SK-N-DZ (cell line): ENCODE results near the gene POLRMT.
A peak's percentile ranks its signal among the peaks of the same experiment; 100 is the strongest.
"Not testable (repeated sequence)": the region's sequence is repeated elsewhere in the genome, so short reads cannot be mapped to it uniquely, and the experiment has no call there.

Source experiments
- DNase-seq: peaks from one replicate; pipeline ENCODE4 v3.0.0-alpha.2; 2015; ENCODE audit warnings: low spot score

The POLRMT gene

GRCh38 chr19:629515-629914 is 3.8 kb downstream of the POLRMT start:
- DNase-seq = peak; percentile 74

DNA sequence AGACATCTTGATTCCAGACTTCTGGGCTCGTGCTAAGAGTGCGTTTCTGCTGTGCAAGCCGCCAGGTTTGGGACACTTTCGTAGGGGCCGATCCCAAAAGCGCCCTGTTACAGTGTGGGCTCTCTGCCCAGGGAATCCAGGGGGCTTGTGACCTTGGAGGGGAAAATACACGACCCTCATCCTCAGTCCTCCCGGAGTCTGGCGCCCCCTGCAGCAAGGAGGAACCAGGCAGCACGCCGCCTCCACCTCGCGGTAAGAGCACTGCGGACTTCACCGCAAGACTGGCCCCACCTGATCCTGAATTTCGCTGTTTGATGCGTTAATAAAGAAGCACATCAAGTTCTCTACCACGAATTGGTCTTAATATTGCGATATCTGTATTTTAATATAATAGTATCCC is 5.2 kb downstream of the POLRMT start:
- no peak for DNase-seq

DNA sequence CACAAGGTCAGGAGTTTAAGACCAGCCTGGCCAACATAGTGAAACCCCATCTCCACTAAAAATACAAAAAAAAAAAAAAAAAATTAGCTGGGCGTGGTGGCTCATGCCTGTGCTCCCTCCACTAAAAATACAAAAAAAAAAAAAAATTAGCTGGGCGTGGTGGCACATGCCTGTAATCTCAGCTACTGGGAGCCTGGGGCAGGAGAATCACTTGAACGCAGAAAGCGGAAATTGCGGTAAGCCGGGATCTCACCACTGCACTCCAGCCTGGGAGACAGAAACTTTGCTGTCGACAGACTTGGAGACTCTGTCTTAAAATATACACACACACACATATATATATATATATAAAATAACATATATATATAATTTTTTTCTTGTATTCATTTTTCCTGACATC is 6.8 kb downstream of the POLRMT start:
- DNase-seq = not testable (repeated sequence)

DNA sequence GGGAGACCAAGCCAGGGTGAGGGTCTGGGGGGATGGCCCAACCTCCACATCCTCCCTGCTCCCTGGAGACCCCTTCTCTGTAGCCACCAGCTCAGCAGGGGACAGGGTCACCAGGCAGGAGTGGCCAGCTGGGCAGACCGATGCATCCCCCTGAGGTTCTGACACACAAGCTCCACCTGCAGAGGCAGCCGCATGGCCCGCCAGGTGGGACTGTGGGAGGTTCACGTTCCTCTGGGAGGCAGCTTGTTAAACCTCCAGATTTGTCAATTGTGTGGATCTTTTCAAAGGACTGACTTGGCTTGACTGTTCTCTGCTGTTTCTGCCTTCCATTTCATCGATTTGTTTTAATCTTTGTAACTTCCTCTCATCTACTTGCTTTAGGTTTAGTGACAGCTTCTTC is 8.1 kb downstream of the POLRMT start:
- no peak for DNase-seq

DNA sequence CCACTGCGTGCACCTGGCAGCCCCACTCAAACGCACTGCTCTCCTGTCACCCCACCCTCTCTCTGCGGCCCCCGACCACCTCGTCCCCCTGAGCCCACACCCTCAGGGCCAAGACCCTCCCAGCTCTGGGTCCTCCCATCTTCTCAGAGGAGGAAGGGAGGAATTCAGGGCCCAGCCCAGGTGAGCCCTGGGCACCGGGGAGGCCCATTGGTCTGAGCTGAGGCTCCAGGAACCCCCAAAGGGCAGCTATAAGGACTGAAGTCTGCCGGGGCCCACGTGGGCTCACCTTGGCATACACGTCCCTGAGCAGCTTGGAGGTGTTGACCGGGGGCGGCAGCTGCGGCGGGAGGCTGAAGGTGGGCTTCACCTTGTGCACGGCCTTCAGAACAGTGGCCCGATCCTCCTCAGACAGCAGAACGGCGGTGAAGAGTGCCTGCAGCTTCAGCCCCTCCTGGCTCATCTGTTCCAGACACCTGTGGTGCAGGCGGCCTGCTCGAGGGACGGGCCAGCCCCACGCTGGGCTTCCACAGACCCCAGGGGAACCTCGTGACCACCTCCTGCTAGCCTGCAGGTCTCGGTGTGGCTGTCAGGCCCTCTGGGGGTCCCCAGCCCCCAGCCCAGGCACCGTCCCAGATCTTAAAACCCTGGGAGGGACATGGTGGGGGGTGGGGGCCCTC is 8.8 kb downstream of the POLRMT start:
- DNase-seq = no peak

- DNase-seq = no peak
These were observed 9.4 kb downstream of the POLRMT start for GRCh38 chr19:623974-624373.

- no peak for DNase-seq
These were observed 10.0 kb downstream of the POLRMT start for GRCh38 chr19:623175-623916.

GRCh38 chr19:622666-623065 is 10.7 kb downstream of the POLRMT start:
- DNase-seq = no peak

DNA sequence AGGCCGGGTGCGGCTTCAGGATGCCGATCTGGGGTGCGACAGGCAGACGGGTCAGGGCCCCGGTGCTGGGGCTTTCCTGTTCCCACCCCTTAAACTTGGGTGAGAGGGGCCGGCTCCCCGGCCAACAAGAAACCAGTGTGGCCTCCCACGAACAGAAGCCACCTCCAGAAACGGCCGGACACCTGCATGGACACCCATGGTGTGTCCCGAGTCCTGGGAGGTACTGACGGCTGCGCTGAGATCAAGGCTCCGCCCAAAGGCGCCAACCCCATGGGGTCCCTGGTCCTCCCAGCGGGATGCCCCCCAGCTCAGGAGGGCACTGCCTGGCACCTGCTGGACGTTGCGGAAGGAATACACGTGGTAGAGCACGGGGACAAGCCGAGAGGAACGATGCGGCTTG is 11.5 kb downstream of the POLRMT start:
- DNase-seq = no peak

DNA sequence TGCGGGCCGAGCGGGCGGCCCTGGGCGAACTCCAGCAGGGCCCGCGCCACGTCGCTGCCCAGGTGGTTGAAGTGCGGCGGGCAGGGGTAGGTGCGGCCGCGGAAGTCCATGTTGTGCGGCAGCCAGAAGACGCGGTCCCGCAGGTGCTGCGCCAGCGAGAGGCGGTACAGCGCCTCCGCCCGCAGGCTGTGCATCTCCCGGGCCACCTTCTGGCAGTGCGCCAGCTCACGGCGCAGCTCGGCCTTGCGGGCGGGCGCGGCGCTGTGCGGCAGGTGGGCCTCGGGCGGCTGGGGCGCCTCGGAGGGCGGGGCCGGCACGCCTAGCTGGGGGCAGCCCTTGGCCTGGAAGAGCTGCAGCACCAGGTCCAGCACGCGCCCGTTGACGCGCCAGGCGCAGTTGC is 12.1 kb downstream of the POLRMT start:
- not testable (repeated sequence) for DNase-seq

DNA sequence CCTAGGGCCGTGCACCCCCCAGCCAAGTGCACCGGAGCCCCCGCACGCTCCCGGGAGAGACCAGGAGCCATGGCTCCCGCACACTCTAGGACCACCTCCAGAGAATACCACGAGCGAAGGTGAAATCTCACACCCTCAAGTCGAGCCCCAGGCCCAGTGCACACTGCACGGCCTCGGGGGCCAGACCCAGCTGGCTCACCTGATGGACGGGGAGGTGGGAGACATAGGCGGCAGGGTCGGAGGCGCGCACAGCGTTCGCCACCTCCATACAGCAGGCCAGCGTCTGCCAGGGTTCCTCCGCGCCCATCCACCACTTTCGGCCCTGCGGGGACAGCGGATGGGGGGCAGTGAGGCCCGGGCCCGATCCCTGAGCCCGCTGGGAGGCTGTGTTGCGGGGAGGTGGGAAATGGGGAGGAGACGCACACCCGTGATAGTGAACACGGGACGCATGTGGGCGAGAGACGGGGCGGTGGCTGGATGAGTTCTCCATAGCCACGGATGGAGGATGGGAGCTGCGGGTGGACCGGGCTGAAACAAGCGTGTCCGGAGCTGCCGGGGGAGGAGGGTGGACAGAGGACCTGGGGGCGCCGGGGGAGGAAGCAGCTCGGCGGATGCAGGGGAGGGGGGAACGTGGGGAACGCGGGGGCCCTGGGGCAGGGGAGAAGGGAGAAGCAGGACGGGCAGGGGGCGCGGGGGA is 13.0 kb downstream of the POLRMT start:
- no peak for DNase-seq

DNA sequence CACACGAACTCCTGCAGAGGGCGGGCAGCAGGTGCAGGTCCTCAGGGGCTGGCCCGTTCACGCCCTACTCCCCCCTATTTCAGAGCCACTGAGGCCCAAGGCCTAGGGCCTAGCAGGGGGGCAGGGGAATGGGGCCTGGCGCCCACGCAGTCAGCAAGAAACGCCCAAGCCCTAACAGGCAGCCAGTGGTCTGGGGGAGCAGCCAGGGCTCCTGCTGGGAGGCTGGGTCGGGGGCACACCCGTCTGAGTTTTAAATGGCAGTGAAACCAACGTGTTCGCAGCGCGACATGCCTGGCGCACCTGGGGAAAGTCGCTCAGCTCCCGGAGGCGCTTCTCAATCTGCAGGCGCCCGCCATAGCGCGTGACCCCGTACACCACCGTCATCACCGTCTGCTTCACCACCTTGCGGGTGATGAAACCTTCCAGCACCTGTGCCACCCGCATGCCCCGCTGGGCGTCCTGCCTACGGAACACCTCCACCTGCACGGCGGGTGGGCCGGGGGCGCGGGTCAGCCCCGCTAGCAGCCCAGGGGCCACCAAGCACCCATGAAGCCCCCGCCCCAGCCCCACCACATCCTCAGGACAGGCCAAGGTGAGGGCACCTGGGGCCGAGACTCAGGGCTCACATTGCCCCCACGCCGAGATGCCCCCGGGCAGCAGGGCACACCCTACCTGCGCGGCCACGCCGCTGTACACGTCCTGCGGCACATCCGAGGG is 13.9 kb downstream of the POLRMT start:
- DNase-seq = no peak

GRCh38 chr19:618674-619285 is 14.6 kb downstream of the POLRMT start:
- no peak for DNase-seq

- no peak for DNase-seq
These were observed 15.1 kb downstream of the POLRMT start for GRCh38 chr19:618247-618619.

GRCh38 chr19:617551-618246 is 15.6 kb downstream of the POLRMT start:
- no peak for DNase-seq

DNA sequence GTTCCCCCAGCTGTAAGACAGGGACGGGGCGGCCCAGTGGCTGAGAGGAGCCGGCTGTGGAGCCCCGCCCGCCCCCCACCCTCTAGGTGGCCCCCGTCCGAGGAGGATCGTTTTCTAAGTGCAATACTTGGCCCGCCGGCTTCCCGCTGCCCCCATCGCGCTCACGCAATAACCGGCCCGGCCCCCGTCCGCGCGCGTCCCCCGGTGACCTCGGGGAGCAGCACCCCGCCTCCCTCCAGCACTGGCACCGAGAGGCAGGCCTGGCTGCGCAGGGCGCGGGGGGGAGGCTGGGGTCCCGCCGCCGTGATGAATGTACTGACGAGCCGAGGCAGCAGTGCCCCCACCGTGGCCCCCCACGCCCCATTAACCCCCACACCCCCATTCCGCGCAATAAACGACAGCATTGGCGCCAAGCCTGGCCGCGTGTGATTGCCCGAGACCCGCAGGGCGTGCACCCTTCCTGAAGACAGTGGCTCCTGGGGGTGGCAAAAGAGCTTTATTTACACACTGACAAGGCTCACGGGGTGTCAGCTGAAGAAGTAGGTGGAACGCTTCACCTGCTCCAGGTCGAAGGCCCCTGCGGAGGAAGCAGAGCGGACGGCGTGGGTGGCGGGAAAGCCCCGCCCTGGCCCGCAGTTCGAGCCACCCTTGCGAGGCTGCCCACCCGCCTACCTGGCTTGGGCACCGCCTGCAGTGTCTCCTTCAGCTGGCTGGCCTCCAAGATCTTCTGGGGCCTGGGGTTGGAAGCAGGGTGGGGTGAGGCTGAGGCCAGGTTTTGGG is 16.4 kb downstream of the POLRMT start:
- DNase-seq = no peak

DNA sequence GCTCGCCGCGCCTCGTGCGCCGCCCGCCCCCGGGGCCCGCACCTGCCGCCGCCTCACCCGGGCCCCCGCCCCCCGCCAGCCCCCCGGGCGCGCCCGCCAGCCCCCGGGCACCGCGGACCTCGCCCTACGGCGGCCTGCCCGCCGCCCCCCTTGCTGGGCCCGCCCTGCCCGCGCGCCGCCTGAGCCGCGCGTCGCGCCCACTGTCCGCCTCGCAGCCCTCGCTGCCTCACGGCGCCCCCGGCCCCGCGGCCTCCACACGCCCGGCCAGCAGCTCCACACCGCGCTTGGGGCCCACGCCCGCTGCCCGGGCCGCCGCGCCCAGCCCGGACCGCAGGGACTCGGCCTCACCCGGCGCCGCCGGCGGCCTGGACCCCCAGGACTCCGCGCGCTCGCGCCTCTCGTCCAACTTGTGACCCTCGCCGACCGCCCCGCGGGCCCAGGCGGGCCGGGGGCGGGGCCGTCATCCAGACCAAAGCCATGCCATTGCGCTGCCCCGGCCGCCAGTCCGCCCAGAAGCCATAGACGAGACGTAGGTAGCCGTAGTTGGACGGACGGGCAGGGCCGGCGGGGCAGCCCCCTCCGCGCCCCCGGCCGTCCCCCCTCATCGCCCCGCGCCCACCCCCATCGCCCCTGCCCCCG is 17.2 kb downstream of the POLRMT start:
- DNase-seq = no peak

GRCh38 chr19:615619-616018 is 17.7 kb downstream of the POLRMT start:
- DNase-seq = no peak

GRCh38 chr19:613732-614567 is 19.4 kb downstream of the POLRMT start:
- no peak for DNase-seq
